NCI-H1694 (cell line): ENCODE data around the gene INCA1.

Source experiments
- DNase-seq: peaks from one replicate; lab custom pipeline; 2025; lab: John Stamatoyannopoulos, UW

Gene INCA1

GRCh38 chr17:5011928-5012327 lies 14.6 kb upstream of the INCA1 start:
- DNase-seq: no peak

GRCh38 chr17:5003214-5003867 lies 6.0 kb upstream of the INCA1 start:
- DNase-seq: no peak

- DNase-seq: no peak
These were observed 4.9 kb upstream of the INCA1 start for GRCh38 chr17:5002121-5002788.

- DNase-seq: no peak
These were observed 2.9 kb upstream of the INCA1 start for GRCh38 chr17:5000237-5000639.

- DNase-seq: no peak
These were observed 2.2 kb upstream of the INCA1 start for GRCh38 chr17:4999430-5000093.

- DNase-seq: no peak
These were observed 1.6 kb upstream of the INCA1 start for GRCh38 chr17:4998732-4999429.

GRCh38 chr17:4998027-4998731 lies 857 bp upstream of the INCA1 start:
- DNase-seq: no peak

GRCh38 chr17:4994081-4994595 lies 3.2 kb downstream of the INCA1 start:
- no peak for DNase-seq

- no peak for DNase-seq
These were observed 9.4 kb downstream of the INCA1 start for GRCh38 chr17:4987767-4988567.

- peak; percentile 48 for DNase-seq
These were observed 10.2 kb downstream of the INCA1 start, which contains the start of gene CAMTA2 for GRCh38 chr17:4986951-4987766. Gene CAMTA2, minus strand, starts transcription at chr17:4987675. Its CDS starts 1,453 bp downstream, at chr17:4986222.

GRCh38 chr17:4986403-4986802 lies 10.9 kb downstream of the INCA1 start:
- no peak for DNase-seq

- DNase-seq: no peak
These were observed 15.0 kb downstream of the INCA1 start for GRCh38 chr17:4982305-4982704.

GRCh38 chr17:4980644-4981216 lies 16.6 kb downstream of the INCA1 start:
- peak; percentile 91 for DNase-seq

GRCh38 chr17:4978726-4979125 lies 18.6 kb downstream of the INCA1 start:
- no peak for DNase-seq

- no peak for DNase-seq
These were observed 23.1 kb downstream of the INCA1 start for GRCh38 chr17:4974115-4974670.

GRCh38 chr17:4973256-4974114 lies 23.8 kb downstream of the INCA1 start:
- no peak for DNase-seq

GRCh38 chr17:4972752-4973151 lies 24.6 kb downstream of the INCA1 start:
- DNase-seq: no peak

- no peak for DNase-seq
These were observed 25.0 kb downstream of the INCA1 start for GRCh38 chr17:4972322-4972721.
